ENCODE measurements around the gene PRF1.

DNA sequence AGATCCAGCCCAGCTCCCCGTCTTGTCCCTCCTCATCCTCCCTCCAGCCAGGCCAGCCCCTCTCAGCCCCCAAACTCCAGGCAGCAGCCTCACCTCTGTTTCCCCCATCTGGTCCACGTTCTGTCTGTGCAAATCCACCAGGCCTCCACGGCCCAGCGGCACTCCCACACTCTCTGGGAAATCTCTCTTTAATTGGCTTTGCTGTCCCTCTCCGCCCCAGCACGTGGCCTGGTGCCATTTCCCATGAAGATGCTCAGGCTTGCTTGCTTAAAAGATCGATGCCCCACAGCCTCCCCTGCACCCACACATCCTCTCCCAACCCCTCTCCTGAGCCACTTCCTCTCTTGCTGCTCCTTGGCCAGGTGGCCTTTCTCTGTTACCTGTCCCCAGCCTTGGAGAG is 39.3 kb downstream of the PRF1 start:
- TF ChIP-seq POLR2AphosphoS5 (IDR thresholded peaks at IDR 0.05), result no peak
- TF ChIP-seq, protein P1, sequence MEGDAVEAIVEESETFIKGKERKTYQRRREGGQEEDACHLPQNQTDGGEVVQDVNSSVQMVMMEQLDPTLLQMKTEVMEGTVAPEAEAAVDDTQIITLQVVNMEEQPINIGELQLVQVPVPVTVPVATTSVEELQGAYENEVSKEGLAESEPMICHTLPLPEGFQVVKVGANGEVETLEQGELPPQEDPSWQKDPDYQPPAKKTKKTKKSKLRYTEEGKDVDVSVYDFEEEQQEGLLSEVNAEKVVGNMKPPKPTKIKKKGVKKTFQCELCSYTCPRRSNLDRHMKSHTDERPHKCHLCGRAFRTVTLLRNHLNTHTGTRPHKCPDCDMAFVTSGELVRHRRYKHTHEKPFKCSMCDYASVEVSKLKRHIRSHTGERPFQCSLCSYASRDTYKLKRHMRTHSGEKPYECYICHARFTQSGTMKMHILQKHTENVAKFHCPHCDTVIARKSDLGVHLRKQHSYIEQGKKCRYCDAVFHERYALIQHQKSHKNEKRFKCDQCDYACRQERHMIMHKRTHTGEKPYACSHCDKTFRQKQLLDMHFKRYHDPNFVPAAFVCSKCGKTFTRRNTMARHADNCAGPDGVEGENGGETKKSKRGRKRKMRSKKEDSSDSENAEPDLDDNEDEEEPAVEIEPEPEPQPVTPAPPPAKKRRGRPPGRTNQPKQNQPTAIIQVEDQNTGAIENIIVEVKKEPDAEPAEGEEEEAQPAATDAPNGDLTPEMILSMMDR (IDR thresholded peaks at IDR 0.05), result no peak
